Gastrocnemius medialis (tissue), 4 donors: Measurements from ENCODE around the gene PCDH9.

Experiments
- POLR2A ChIP-seq, 2 donors: fragments of 450-650 bp; IDR thresholded peaks; one replicate each; pipeline ENCODE4 v1.6.1; 2017; ENCODE audit warnings: antibody characterized with exemption in 2 of 2, mild to moderate bottlenecking in 2 of 2, moderate library complexity in 2 of 2
- TF ChIP-seq, protein P1 (sequence below), 5 experiments: fragments of 450-650 bp in 3 of 5; fragments of 200-600 bp in 2 of 5; sonication (generic) in 2 of 5; IDR thresholded peaks in 4 of 5; conservative IDR thresholded peaks in 1 of 5; 1 replicate in 4 of 5; 2 replicates in 1 of 5; pipeline ENCODE4 v1.5.1; 2016 to 2019; ENCODE audit warnings: antibody characterized with exemption in 5 of 5, mild to moderate bottlenecking in 3 of 5, moderate library complexity in 3 of 5

DNA sequence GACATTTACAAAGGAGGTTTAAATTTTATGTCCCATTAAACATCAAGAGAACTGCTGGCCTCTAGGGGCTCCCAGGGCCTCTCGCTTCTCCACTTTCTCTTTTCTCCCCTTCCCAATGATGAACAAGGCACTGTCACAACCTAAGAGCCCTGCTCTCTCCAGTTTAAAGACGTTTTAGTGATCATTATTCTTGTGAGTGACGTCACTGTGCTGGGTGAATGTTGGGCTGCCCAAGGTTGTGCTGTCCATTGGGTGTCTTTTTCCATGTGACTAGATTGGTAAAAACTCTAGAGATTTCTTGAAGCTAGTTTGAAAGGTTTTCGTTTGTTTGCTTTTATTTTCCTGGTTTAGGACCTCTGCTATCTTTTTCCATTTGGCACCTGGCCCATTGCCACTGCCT is 602.6 kb downstream of the PCDH9 start:
- TF ChIP-seq, protein P1, sequence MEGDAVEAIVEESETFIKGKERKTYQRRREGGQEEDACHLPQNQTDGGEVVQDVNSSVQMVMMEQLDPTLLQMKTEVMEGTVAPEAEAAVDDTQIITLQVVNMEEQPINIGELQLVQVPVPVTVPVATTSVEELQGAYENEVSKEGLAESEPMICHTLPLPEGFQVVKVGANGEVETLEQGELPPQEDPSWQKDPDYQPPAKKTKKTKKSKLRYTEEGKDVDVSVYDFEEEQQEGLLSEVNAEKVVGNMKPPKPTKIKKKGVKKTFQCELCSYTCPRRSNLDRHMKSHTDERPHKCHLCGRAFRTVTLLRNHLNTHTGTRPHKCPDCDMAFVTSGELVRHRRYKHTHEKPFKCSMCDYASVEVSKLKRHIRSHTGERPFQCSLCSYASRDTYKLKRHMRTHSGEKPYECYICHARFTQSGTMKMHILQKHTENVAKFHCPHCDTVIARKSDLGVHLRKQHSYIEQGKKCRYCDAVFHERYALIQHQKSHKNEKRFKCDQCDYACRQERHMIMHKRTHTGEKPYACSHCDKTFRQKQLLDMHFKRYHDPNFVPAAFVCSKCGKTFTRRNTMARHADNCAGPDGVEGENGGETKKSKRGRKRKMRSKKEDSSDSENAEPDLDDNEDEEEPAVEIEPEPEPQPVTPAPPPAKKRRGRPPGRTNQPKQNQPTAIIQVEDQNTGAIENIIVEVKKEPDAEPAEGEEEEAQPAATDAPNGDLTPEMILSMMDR (IDR thresholded peaks at IDR 0.05 in 4 of 5, conservative IDR thresholded peaks at IDR 0.05 in 1 of 5) = no peak
- no peak for TF ChIP-seq POLR2A (IDR thresholded peaks at IDR 0.05)
